Epithelial cell of esophagus (primary cell): ENCODE results near the gene ZNF407.
"Not testable (repeated sequence)": the region's sequence is repeated elsewhere in the genome, so short reads cannot be mapped to it uniquely, and the experiment has no call there.

Source experiments
- DNase-seq: peaks from one replicate; pipeline ENCODE4 v3.0.0; 2010; ENCODE audit warnings: low read depth
- H3K4me3 ChIP-seq: 2 replicates; pipeline ENCODE4 v1.5.1; 2011; ENCODE audit warnings: mild to moderate bottlenecking, low read length, control low read depth
- TF ChIP-seq, protein P1 (sequence below): IDR thresholded peaks from 2 replicates; pipeline ENCODE4 v1.5.1; 2011; ENCODE audit warnings: low read depth, mild to moderate bottlenecking, low read length, control low read depth, inconsistent platforms; ENCODE audit not compliant: insufficient read depth; ENCODE audit errors: missing control alignments

ZNF407 gene

DNA sequence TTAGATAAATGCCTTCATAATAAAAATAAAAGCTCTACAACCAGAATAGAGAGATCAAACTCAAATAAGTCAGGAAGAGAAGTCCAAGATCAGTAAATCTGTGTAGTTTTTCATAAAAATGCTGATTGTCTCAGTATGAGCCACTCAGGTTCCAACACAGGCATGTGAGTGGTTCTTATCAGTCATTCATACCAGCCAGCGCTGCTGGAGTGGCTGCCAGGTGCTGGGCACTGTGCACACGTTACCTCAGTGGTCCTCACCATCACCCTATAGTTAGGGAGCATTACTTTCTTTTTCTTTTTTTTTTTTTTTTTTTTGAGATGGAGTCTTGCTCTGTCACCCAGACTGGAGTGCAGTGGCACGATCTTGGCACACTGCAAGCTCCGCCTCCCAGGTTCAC lies 39.6 kb upstream of the ZNF407 start:
- no peak overlapping the region for H3K4me3 ChIP-seq
- TF ChIP-seq, protein P1, sequence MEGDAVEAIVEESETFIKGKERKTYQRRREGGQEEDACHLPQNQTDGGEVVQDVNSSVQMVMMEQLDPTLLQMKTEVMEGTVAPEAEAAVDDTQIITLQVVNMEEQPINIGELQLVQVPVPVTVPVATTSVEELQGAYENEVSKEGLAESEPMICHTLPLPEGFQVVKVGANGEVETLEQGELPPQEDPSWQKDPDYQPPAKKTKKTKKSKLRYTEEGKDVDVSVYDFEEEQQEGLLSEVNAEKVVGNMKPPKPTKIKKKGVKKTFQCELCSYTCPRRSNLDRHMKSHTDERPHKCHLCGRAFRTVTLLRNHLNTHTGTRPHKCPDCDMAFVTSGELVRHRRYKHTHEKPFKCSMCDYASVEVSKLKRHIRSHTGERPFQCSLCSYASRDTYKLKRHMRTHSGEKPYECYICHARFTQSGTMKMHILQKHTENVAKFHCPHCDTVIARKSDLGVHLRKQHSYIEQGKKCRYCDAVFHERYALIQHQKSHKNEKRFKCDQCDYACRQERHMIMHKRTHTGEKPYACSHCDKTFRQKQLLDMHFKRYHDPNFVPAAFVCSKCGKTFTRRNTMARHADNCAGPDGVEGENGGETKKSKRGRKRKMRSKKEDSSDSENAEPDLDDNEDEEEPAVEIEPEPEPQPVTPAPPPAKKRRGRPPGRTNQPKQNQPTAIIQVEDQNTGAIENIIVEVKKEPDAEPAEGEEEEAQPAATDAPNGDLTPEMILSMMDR, result no peak
- DNase-seq, result no peak

DNA sequence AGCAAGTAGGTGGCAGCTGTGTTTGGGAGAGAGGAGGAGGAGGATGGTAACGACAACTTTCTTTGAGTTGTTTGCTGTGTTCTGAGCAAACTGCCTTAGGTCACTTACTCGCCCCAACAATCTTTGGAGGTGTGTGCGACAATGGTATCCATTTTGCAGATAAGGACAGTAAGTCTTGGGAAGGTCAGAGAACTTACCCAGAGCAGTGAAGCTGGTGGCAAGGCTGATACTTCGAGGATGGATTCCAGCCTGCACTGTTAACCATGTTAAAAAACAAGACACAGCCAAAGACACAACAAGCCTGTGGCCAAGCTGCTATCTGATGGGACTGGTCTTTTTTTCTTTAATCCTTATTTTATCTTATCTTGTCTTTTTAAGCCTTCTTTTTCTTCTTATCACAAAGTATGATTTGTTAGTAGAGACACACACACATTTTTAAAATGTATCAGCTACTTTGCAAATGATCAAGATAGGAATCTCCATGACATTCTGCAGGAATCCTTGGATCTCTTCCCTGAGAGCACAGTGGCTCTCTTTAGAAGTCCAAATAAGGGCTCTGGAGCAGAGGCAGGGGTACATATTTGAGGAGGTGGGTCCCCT lies 35.4 kb upstream of the ZNF407 start:
- TF ChIP-seq, protein P1, result no peak
- DNase-seq, result no peak
- no peak overlapping the region for H3K4me3 ChIP-seq

DNA sequence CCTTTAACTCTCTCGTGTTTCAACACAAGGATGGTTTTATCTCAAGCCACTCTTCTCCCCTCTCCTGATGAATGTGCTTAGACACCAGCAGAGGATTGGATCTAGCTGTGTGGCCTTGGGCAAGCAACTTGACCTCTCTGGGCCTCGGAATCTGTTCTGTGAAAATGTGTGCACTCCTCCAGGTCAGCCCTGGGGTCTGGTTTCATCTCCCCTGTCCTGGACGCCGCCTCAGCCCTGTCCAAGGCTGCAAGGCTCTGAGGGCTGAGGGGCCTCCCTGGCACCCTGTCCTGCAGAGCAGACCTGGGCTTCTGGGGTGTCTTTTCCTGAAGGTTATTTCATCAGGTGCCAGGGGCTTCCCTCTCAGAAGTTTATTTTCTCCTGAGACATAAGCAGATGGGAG lies 34.9 kb upstream of the ZNF407 start:
- H3K4me3 ChIP-seq, result no peak overlapping the region
- TF ChIP-seq, protein P1, result no peak
- no peak for DNase-seq

DNA sequence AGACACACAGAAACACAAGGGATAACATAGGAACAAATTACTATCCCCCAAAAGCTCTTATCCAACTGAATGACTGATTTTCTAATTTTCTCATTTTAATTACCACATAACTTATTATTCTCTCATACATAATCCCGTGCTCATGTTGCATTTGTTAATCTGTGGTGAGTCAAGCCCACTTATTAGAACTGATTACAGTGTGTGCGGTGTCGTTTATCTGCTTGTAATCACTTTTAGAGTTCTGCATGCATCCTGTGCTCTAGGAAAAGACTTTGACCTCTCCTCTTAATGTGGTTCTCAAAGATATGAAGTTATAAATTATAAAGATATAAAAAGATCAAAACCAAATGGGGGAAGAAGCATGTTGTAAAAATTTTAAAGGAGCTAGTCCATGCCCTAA lies 33.7 kb upstream of the ZNF407 start:
- DNase-seq, result no peak
- H3K4me3 ChIP-seq, result no peak overlapping the region
- TF ChIP-seq, protein P1, result no peak

DNA sequence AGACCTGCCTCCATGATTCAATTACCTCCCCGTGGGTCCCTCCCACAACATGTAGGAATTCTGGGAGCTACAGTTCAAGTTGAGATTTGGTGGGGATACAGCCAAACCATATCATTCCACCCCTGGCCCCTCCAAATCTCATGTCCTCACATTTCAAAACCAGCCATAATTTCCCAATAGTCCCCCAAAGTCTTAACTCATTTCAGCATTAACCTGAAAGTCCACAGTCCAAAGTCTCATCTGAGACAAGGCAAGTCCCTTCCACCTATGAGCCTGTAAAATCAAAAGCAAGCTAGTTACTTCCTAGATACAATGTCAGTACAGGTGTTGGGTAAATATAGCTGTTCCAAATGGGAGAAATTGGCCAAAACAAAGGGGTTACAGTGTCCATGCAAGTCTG lies 32.5 kb upstream of the ZNF407 start:
- not testable (repeated sequence) for H3K4me3 ChIP-seq, DNase-seq

DNA sequence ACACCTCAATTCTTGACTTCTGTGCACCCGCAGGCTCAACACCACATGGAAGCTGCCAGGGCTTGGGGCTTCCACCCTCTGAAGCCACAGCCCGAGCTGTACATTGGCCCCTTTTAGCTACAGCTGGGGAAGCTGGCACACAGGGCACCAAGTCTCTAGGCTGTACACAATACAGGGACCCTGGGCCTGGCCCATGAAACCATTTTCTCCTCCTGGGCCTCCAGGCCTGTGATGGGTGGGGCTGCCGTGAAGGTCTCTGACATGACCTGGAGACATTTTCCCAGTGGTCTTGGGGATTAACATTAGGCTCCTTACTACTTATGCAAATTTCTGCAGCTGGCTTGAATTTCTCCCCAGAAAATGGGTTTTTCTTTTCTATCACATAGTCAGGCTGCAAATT lies 31.7 kb upstream of the ZNF407 start:
- DNase-seq, H3K4me3 ChIP-seq: not testable (repeated sequence)

DNA sequence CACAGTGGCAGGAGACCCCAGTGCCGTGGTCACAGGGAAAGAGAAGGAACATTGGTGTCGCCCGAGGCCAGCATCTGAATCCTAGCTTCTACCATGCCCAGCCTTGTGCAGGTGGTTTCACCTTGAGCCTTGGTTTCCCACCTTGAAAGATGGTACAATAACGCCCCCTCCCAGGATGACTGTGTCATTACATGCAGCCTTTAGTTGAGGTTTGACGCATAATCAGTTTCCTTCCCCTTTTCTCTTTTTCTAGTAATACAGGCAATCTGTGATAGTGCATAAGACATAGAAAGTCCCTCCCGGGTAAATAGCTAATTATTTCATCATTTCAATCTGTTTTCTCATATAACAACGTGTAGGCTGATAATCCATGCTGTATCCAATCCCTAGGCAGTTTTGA lies 29.8 kb upstream of the ZNF407 start:
- TF ChIP-seq, protein P1, result no peak
- DNase-seq, result no peak
- no peak overlapping the region for H3K4me3 ChIP-seq

DNA sequence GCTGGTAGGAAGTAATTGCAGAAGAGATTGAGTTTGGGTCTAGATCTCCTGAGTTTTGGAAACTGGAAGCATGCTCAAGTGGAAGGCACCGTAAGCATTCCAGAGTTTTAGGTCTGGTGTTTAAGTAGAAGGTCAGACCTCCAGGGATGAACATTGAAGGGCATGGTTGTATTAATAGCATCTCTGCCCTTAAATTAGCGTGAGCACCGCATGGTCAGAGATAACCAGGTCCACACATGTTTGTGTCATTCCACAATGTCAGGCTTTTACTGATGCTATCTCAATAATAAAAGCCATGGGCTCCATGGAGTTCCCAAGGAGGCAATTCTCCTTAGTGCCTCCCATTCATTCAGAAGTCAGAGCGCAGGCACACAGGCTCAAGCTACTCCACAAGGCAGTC lies 28.3 kb upstream of the ZNF407 start:
- no peak overlapping the region for H3K4me3 ChIP-seq
- no peak for DNase-seq
- TF ChIP-seq, protein P1, result no peak
